D721Med (cell line): ENCODE results near the gene FBXO2.

Source experiments
- DNase-seq: peaks from one replicate; pipeline ENCODE4 v3.0.0; 2011; ENCODE audit warnings: low spot score; ENCODE audit not compliant: insufficient read length
- FAIRE-seq: peaks from 2 replicates; lab custom pipeline; 2011; peaks lifted over from hg19 to GRCh38; lab: Jason Lieb, UNC
- CTCF ChIP-seq: IDR thresholded peaks from 2 replicates; pipeline ENCODE4 v1.5.1; 2012; ENCODE audit warnings: mild to moderate bottlenecking, control low read depth; ENCODE audit not compliant: insufficient read depth; ENCODE audit errors: missing control alignments

FBXO2 gene

GRCh38 chr1:11690397-11691301 lies 36.4 kb upstream of the FBXO2 start:
- FAIRE-seq: no peak
- no peak for DNase-seq
- no peak for TF ChIP-seq CTCF

- no peak for TF ChIP-seq CTCF
- FAIRE-seq: no peak
- DNase-seq: no peak
Observed at GRCh38 chr1:11688506-11688905, 34.3 kb upstream of the FBXO2 start.

- FAIRE-seq (no peak), DNase-seq (no peak)
- no peak for TF ChIP-seq CTCF
Observed at GRCh38 chr1:11685210-11685752, 31.1 kb upstream of the FBXO2 start.

- TF ChIP-seq CTCF: no peak
- no peak for FAIRE-seq
- no peak for DNase-seq
Observed at GRCh38 chr1:11684070-11684469, 29.8 kb upstream of the FBXO2 start.

GRCh38 chr1:11682799-11683198 lies 28.6 kb upstream of the FBXO2 start:
- DNase-seq (no peak), FAIRE-seq (no peak)
- TF ChIP-seq CTCF: no peak

GRCh38 chr1:11682287-11682771 lies 28.1 kb upstream of the FBXO2 start:
- FAIRE-seq (no peak), DNase-seq (no peak)
- no peak for TF ChIP-seq CTCF
